ENCODE measurements around the gene SETBP1. TPM values are rescaled to one million over a fixed set of nuclear protein-coding genes. Genes with fewer than 3 reads are reported as not detected.

Gene SETBP1
- total RNA-seq, 1 experiment from 2014 or later: 0.23 TPM

DNA sequence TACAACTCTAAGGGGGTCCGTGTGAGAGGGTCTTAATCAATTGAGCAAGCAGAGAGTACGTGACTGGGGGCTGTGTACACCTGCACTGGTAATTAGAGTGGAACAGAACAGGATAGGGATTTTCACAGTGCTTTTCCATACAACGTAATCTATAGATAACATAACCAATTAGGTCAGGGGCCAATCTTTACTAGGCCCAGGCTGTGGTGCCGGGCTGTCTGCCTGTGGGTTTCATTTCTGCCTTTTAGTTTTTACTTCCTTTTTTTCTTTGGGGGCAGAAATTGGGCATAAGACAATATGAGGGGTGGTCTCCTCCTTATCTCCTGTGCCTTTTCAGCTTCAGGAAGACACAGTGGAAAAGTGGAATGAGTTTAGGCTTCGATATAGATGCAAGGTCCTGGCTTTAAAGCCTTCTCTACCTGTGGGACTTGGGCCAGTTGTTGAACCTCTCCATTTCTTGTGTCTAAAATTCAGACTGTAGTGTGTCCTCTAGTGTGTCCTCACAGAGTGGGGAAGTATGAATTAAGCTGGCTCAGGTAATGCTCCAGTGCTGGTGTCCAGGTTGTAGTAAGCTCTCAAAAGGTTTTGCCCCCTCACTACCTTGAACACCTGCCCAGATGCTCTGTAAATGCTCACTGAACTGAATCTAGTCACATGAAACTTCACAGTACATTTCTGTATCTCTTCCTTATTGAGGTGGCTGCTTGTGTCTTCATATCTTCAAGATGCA lies 422.8 kb downstream of the SETBP1 start:
- Histone ChIP-seq H3K27ac (ENCODE audit: low read length) (no peak overlapping the region), H3K4me3 (ENCODE audit: low read depth in 2 of 2, low read length in 2 of 2) (no peak overlapping the region), H3K36me3 (ENCODE audit: control insufficient read depth, insufficient read depth, low read length) (no peaks in the 10 kb centered on the region), H3K27me3 (ENCODE audit: control insufficient read depth, insufficient read depth, low read length) (no peaks in the 10 kb centered on the region), H3K9me3 (ENCODE audit: control insufficient read depth, insufficient read depth, low read depth, low read length) (no peaks in the 10 kb centered on the region), H3K4me1 (ENCODE audit: control insufficient read depth, insufficient read depth, low read length) (no peaks in the 10 kb centered on the region)
- no peak for DNase-seq (ENCODE audit: low read depth, low spot score)
- in situ Hi-C loops (cut with HindIII; ENCODE audit: low pct_unique_long_range_greater_than_20kb, low sequenced_read_pairs) (no loop called here), intact Hi-C loops (cut with micrococcal nuclease; ENCODE audit: unreplicated experiment) (no loop called here)
- no TSS peak for BruUV-seq (replicated peaks)
- ChIA-PET POLR2A (no interaction called here), CTCF (no interaction called here)
- ATAC-seq: no peak
- TF ChIP-seq POLR2AphosphoS5 (IDR thresholded peaks at IDR 0.05; ENCODE audit: low read depth, low read length): no peak
- no peak for TF ChIP-seq TCF7L2 (IDR thresholded peaks at IDR 0.05; ENCODE audit: low read depth, low read length)
- no peak for TF ChIP-seq SIN3A (IDR thresholded peaks at IDR 0.05; ENCODE audit: borderline replicate concordance, insufficient read depth, low read depth, low read length)
- TF ChIP-seq, protein P1, sequence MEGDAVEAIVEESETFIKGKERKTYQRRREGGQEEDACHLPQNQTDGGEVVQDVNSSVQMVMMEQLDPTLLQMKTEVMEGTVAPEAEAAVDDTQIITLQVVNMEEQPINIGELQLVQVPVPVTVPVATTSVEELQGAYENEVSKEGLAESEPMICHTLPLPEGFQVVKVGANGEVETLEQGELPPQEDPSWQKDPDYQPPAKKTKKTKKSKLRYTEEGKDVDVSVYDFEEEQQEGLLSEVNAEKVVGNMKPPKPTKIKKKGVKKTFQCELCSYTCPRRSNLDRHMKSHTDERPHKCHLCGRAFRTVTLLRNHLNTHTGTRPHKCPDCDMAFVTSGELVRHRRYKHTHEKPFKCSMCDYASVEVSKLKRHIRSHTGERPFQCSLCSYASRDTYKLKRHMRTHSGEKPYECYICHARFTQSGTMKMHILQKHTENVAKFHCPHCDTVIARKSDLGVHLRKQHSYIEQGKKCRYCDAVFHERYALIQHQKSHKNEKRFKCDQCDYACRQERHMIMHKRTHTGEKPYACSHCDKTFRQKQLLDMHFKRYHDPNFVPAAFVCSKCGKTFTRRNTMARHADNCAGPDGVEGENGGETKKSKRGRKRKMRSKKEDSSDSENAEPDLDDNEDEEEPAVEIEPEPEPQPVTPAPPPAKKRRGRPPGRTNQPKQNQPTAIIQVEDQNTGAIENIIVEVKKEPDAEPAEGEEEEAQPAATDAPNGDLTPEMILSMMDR (IDR thresholded peaks at IDR 0.05): no peak
- TF ChIP-seq REST (IDR thresholded peaks at IDR 0.05; ENCODE audit: insufficient read depth in 1 of 2, low read depth in 2 of 2, low read length in 1 of 2): no peak

GRCh38 chr18:45104049-45104395 lies 423.3 kb downstream of the SETBP1 start:
- intact Hi-C loops (cut with micrococcal nuclease; ENCODE audit: unreplicated experiment) (no loop called here), in situ Hi-C loops (cut with HindIII; ENCODE audit: low pct_unique_long_range_greater_than_20kb, low sequenced_read_pairs) (no loop called here)
- BruUV-seq (replicated peaks): no TSS peak
- CTCF ChIA-PET: no interaction called here
- TF ChIP-seq REST (IDR thresholded peaks at IDR 0.05; ENCODE audit: insufficient read depth in 1 of 2, low read depth in 2 of 2, low read length in 1 of 2) (no peak), SIN3A (IDR thresholded peaks at IDR 0.05; ENCODE audit: borderline replicate concordance, insufficient read depth, low read depth, low read length) (no peak), POLR2AphosphoS5 (IDR thresholded peaks at IDR 0.05; ENCODE audit: low read depth, low read length) (no peak), TCF7L2 (IDR thresholded peaks at IDR 0.05; ENCODE audit: low read depth, low read length) (no peak)
- TF ChIP-seq, protein P1 (IDR thresholded peaks at IDR 0.05): no peak
- Histone ChIP-seq H3K27me3 (ENCODE audit: control insufficient read depth, insufficient read depth, low read length) (no peaks in the 10 kb centered on the region), H3K9me3 (ENCODE audit: control insufficient read depth, insufficient read depth, low read depth, low read length) (no peaks in the 10 kb centered on the region), H3K36me3 (ENCODE audit: control insufficient read depth, insufficient read depth, low read length) (no peaks in the 10 kb centered on the region), H3K4me1 (ENCODE audit: control insufficient read depth, insufficient read depth, low read length) (no peaks in the 10 kb centered on the region), H3K27ac (ENCODE audit: low read length) (no peak overlapping the region), H3K4me3 (ENCODE audit: low read depth in 2 of 2, low read length in 2 of 2) (no peak overlapping the region)
- ATAC-seq: no peak
- POLR2A ChIA-PET: no interaction called here
- no peak for DNase-seq (ENCODE audit: low read depth, low spot score)
